ENCODE measurements around the gene HIVEP3.

- TF ChIP-seq, protein P1, sequence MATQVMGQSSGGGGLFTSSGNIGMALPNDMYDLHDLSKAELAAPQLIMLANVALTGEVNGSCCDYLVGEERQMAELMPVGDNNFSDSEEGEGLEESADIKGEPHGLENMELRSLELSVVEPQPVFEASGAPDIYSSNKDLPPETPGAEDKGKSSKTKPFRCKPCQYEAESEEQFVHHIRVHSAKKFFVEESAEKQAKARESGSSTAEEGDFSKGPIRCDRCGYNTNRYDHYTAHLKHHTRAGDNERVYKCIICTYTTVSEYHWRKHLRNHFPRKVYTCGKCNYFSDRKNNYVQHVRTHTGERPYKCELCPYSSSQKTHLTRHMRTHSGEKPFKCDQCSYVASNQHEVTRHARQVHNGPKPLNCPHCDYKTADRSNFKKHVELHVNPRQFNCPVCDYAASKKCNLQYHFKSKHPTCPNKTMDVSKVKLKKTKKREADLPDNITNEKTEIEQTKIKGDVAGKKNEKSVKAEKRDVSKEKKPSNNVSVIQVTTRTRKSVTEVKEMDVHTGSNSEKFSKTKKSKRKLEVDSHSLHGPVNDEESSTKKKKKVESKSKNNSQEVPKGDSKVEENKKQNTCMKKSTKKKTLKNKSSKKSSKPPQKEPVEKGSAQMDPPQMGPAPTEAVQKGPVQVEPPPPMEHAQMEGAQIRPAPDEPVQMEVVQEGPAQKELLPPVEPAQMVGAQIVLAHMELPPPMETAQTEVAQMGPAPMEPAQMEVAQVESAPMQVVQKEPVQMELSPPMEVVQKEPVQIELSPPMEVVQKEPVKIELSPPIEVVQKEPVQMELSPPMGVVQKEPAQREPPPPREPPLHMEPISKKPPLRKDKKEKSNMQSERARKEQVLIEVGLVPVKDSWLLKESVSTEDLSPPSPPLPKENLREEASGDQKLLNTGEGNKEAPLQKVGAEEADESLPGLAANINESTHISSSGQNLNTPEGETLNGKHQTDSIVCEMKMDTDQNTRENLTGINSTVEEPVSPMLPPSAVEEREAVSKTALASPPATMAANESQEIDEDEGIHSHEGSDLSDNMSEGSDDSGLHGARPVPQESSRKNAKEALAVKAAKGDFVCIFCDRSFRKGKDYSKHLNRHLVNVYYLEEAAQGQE (IDR thresholded peaks at IDR 0.05; ENCODE audit: low read depth): no peak
- no peak for TF ChIP-seq TAF1 (IDR thresholded peaks at IDR 0.05; ENCODE audit: low read depth)
- TF ChIP-seq EP300 (IDR thresholded peaks at IDR 0.05; ENCODE audit: borderline replicate concordance): no peak
Measured at GRCh38 chr1:41648230-41648629, 270.5 kb downstream of the HIVEP3 start.
